ENCODE measurements around the gene GTF3C4.

DNA sequence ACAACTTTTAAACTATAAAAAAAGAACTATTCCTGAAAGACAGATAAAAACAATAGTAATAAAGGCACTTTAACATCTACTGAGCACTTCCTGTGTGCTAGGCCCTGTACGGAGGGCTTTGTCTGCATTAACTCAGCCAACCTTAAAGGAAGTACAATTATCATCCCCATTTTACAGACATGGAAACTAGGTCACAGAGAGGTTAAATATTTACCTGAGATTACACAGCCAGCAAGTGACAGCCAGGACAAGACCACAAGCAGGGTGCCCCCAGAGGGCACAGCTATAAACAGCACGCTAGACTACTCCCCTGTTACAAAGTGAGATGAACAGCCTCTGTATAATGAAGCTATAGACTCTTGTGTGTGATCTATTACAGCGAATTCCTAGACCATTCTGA, 26.0 kb upstream of the GTF3C4 start:
- TF ChIP-seq, protein P1, sequence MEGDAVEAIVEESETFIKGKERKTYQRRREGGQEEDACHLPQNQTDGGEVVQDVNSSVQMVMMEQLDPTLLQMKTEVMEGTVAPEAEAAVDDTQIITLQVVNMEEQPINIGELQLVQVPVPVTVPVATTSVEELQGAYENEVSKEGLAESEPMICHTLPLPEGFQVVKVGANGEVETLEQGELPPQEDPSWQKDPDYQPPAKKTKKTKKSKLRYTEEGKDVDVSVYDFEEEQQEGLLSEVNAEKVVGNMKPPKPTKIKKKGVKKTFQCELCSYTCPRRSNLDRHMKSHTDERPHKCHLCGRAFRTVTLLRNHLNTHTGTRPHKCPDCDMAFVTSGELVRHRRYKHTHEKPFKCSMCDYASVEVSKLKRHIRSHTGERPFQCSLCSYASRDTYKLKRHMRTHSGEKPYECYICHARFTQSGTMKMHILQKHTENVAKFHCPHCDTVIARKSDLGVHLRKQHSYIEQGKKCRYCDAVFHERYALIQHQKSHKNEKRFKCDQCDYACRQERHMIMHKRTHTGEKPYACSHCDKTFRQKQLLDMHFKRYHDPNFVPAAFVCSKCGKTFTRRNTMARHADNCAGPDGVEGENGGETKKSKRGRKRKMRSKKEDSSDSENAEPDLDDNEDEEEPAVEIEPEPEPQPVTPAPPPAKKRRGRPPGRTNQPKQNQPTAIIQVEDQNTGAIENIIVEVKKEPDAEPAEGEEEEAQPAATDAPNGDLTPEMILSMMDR (IDR thresholded peaks at IDR 0.05) = no peak
- TF ChIP-seq POLR2A (IDR thresholded peaks at IDR 0.05) = no peak
